GM18868 (cell line): ENCODE data around the gene ADAMTS15.

ENCODE experiments used
- ATAC-seq: cut with Tn5 transposase; IDR thresholded peaks from one replicate; pipeline ENCODE4 v1.9.1; 2021; ENCODE audit warnings: mild to moderate bottlenecking, moderate library complexity; ENCODE audit not compliant: unreplicated experiment

ADAMTS15 gene

GRCh38 chr11:130416530-130416882 lies 31.9 kb upstream of the ADAMTS15 start:
- no peak for ATAC-seq

- ATAC-seq: no peak
Measured at GRCh38 chr11:130416906-130417305, 31.5 kb upstream of the ADAMTS15 start.

GRCh38 chr11:130418210-130418609 lies 30.2 kb upstream of the ADAMTS15 start:
- no peak for ATAC-seq

GRCh38 chr11:130418756-130419155 lies 29.7 kb upstream of the ADAMTS15 start:
- no peak for ATAC-seq

- ATAC-seq: no peak
Measured at GRCh38 chr11:130420478-130421198, 27.8 kb upstream of the ADAMTS15 start.

GRCh38 chr11:130421199-130421585 lies 27.3 kb upstream of the ADAMTS15 start:
- no peak for ATAC-seq

- ATAC-seq: no peak
Measured at GRCh38 chr11:130421697-130422096, 26.7 kb upstream of the ADAMTS15 start.

- ATAC-seq: no peak
Measured at GRCh38 chr11:130422251-130422995, 26.0 kb upstream of the ADAMTS15 start.

GRCh38 chr11:130423541-130424142 lies 24.8 kb upstream of the ADAMTS15 start:
- ATAC-seq: no peak

GRCh38 chr11:130424613-130425140 lies 23.8 kb upstream of the ADAMTS15 start:
- no peak for ATAC-seq

- no peak for ATAC-seq
Measured at GRCh38 chr11:130425156-130425555, 23.3 kb upstream of the ADAMTS15 start.

- no peak for ATAC-seq
Measured at GRCh38 chr11:130426223-130426836, 22.1 kb upstream of the ADAMTS15 start.

GRCh38 chr11:130426837-130427341 lies 21.6 kb upstream of the ADAMTS15 start:
- no peak for ATAC-seq

GRCh38 chr11:130427581-130428315 lies 20.7 kb upstream of the ADAMTS15 start:
- no peak for ATAC-seq

- no peak for ATAC-seq
Measured at GRCh38 chr11:130428316-130429119, 19.9 kb upstream of the ADAMTS15 start, which contains the start of gene ADAMTS8. TSS of gene ADAMTS8 (minus strand) at chr11:130428609. CDS start at chr11:130428286, 323 bp downstream.

GRCh38 chr11:130429120-130429681 lies 19.2 kb upstream of the ADAMTS15 start:
- no peak for ATAC-seq

- ATAC-seq: no peak
Measured at GRCh38 chr11:130429983-130430382, 18.5 kb upstream of the ADAMTS15 start.

GRCh38 chr11:130431331-130431773 lies 17.1 kb upstream of the ADAMTS15 start:
- peak; percentile 59 for ATAC-seq

- ATAC-seq: no peak
Measured at GRCh38 chr11:130431801-130432200, 16.6 kb upstream of the ADAMTS15 start.
